ENCODE measurements around the gene DNLZ.

The DNLZ gene

GRCh38 chr9:136318776-136319241 is 44.7 kb downstream of the DNLZ start:
- Histone ChIP-seq H3K27me3 (ENCODE audit: control insufficient read depth, low read length) (no peaks in the 10 kb centered on the region), H3K4me2 (ENCODE audit: low read length) (peak overlapping the region; percentile 31), H3K79me2 (ENCODE audit: control insufficient read depth, low read length) (no peaks in the 10 kb centered on the region), H3K4me3 (ENCODE audit: low read length) (peak overlapping the region; percentile 31), H3K9me3 (ENCODE audit: control insufficient read depth, insufficient read depth, low read length) (peaks cover 20% of the 10 kb centered on the region), H3K36me3 (ENCODE audit: control insufficient read depth, low read length) (no peaks in the 10 kb centered on the region), H3K4me1 (ENCODE audit: control insufficient read depth, low read length) (peaks cover 38% of the 10 kb centered on the region), H3K27ac (ENCODE audit: low read depth, low read length) (no peak overlapping the region), H3K9me2 (replicated peaks; ENCODE audit: control insufficient read depth, low read length) (no peaks in the 10 kb centered on the region), H3F3A (ENCODE audit: control insufficient read depth, insufficient read depth) (no peaks in the 10 kb centered on the region), H4K20me1 (ENCODE audit: control insufficient read depth, insufficient read depth, low read depth, low read length) (no peaks in the 10 kb centered on the region)
- no peak for TF ChIP-seq EZH2phosphoT487 (IDR thresholded peaks at IDR 0.05; ENCODE audit: borderline replicate concordance, low read length)
- TF ChIP-seq CTCF (IDR thresholded peaks at IDR 0.05; ENCODE audit: low read depth, low read length, poor library complexity, severe bottlenecking): no peak

GRCh38 chr9:136318111-136318775 is 45.3 kb downstream of the DNLZ start:
- no peaks in the 10 kb centered on the region for H3K79me2 ChIP-seq (ENCODE audit: control insufficient read depth, low read length)
- no peak overlapping the region for H3K4me3 ChIP-seq (ENCODE audit: low read length)
- no peaks in the 10 kb centered on the region for H3K36me3 ChIP-seq (ENCODE audit: control insufficient read depth, low read length)
- peak overlapping the region; percentile 16; the same call in 1 of the 2 replicates for H3K27ac ChIP-seq (ENCODE audit: low read depth, low read length)
- H3K9me3 ChIP-seq (ENCODE audit: control insufficient read depth, insufficient read depth, low read length): peaks cover 20% of the 10 kb centered on the region
- H4K20me1 ChIP-seq (ENCODE audit: control insufficient read depth, insufficient read depth, low read depth, low read length): no peaks in the 10 kb centered on the region
- H3K9me2 ChIP-seq (replicated peaks; ENCODE audit: control insufficient read depth, low read length): no peaks in the 10 kb centered on the region
- no peak for TF ChIP-seq CTCF (IDR thresholded peaks at IDR 0.05; ENCODE audit: low read depth, low read length, poor library complexity, severe bottlenecking)
- no peak for TF ChIP-seq EZH2phosphoT487 (IDR thresholded peaks at IDR 0.05; ENCODE audit: borderline replicate concordance, low read length)
- H3K4me2 ChIP-seq (ENCODE audit: low read length): peak overlapping the region; percentile 31
- H3F3A ChIP-seq (ENCODE audit: control insufficient read depth, insufficient read depth): no peaks in the 10 kb centered on the region
- no peaks in the 10 kb centered on the region for H3K27me3 ChIP-seq (ENCODE audit: control insufficient read depth, low read length)
- peaks cover 38% of the 10 kb centered on the region for H3K4me1 ChIP-seq (ENCODE audit: control insufficient read depth, low read length)

DNA sequence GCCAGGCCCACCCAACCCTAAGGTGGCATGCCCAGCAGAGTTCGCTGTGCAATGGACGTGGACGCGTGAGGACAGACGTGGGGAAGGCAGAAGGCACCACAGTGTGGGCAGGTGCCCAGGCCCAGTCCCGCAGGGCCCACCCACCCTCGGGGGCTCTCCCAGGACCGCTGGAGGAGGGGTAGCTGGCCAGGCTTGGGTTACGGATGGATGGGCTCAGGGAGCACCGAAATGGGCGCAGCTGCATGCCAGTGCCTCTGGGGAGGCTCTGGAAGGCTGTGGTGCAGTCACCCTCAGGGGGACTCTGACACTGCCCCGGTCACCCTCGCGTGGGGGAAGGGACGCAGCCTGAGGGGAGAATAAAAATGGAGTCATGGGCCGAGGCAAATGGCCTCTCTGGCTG is 45.8 kb downstream of the DNLZ start:
- H3K4me3 ChIP-seq (ENCODE audit: low read length): no peak overlapping the region

More for the DNA sequence above, 45.8 kb downstream of the DNLZ start:
- no peaks in the 10 kb centered on the region for H3K36me3 ChIP-seq (ENCODE audit: control insufficient read depth, low read length)
- H3K79me2 ChIP-seq (ENCODE audit: control insufficient read depth, low read length): no peaks in the 10 kb centered on the region
- H3F3A ChIP-seq (ENCODE audit: control insufficient read depth, insufficient read depth): no peaks in the 10 kb centered on the region
- peaks cover 38% of the 10 kb centered on the region for H3K4me1 ChIP-seq (ENCODE audit: control insufficient read depth, low read length)
- no peaks in the 10 kb centered on the region for H3K9me2 ChIP-seq (replicated peaks; ENCODE audit: control insufficient read depth, low read length)
- no peaks in the 10 kb centered on the region for H4K20me1 ChIP-seq (ENCODE audit: control insufficient read depth, insufficient read depth, low read depth, low read length)
- TF ChIP-seq CTCF (IDR thresholded peaks at IDR 0.05; ENCODE audit: low read depth, low read length, poor library complexity, severe bottlenecking) (no peak), EZH2phosphoT487 (IDR thresholded peaks at IDR 0.05; ENCODE audit: borderline replicate concordance, low read length) (no peak)
- no peaks in the 10 kb centered on the region for H3K27me3 ChIP-seq (ENCODE audit: control insufficient read depth, low read length)
- H3K4me2 ChIP-seq (ENCODE audit: low read length): peak overlapping the region; percentile 31
- H3K9me3 ChIP-seq (ENCODE audit: control insufficient read depth, insufficient read depth, low read length): peaks cover 20% of the 10 kb centered on the region
- peak overlapping the region; percentile 16; the same call in 1 of the 2 replicates for H3K27ac ChIP-seq (ENCODE audit: low read depth, low read length)
